ENCODE results near the gene TWNK. TPM values are rescaled to one million over a fixed set of nuclear protein-coding genes. Genes with fewer than 3 reads are reported as not detected.

Gene TWNK
- total RNA-seq, 4 donors from 2014 or later: 8.3 to 10.8 (median 8.9) TPM

DNA sequence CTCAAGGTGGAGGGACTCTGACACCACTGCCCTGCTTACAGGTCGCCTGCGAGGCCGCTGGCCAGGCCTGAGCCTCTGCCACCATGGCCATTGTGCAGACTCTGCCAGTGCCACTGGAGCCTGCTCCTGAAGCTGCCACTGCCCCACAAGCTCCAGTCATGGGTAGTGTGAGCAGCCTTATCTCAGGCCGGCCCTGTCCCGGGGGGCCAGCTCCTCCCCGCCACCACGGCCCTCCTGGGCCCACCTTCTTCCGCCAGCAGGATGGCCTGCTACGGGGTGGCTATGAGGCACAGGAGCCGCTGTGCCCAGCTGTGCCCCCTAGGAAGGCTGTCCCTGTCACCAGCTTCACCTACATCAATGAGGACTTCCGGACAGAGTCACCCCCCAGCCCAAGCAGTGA, 15.1 kb downstream of the TWNK start:
- H3K36me3 ChIP-seq: peaks cover 0 to 52% of the 10 kb centered on the region in 2 donors
- 80% methylated on average over 3 of the region's 11 CpGs; no CpG with 5 or more reads in 1 of the 2 donors for WGBS, 2 donors (ENCODE audit: low coverage in 1 of 2)
- TF ChIP-seq POLR2AphosphoS5 (IDR thresholded peaks at IDR 0.05) (no peak), EP300 (IDR thresholded peaks at IDR 0.05) (no peak), POLR2A (IDR thresholded peaks at IDR 0.05) (no peak)
- TF ChIP-seq, protein P1, sequence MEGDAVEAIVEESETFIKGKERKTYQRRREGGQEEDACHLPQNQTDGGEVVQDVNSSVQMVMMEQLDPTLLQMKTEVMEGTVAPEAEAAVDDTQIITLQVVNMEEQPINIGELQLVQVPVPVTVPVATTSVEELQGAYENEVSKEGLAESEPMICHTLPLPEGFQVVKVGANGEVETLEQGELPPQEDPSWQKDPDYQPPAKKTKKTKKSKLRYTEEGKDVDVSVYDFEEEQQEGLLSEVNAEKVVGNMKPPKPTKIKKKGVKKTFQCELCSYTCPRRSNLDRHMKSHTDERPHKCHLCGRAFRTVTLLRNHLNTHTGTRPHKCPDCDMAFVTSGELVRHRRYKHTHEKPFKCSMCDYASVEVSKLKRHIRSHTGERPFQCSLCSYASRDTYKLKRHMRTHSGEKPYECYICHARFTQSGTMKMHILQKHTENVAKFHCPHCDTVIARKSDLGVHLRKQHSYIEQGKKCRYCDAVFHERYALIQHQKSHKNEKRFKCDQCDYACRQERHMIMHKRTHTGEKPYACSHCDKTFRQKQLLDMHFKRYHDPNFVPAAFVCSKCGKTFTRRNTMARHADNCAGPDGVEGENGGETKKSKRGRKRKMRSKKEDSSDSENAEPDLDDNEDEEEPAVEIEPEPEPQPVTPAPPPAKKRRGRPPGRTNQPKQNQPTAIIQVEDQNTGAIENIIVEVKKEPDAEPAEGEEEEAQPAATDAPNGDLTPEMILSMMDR (IDR thresholded peaks at IDR 0.05): no peak
- H3K4me1 ChIP-seq: peaks cover 2 to 88% (median 22%) of the 10 kb centered on the region in 3 donors
- H3K27ac ChIP-seq: peak overlapping the region; percentile 77 to 99 (median 98)
- H3K9me3 ChIP-seq: no peaks in the 10 kb centered on the region
- H3K27me3 ChIP-seq: no peaks in the 10 kb centered on the region
- no peak for ATAC-seq
- no peak overlapping the region for H3K4me3 ChIP-seq

- Histone ChIP-seq H3K27me3 (no peaks in the 10 kb centered on the region), H3K36me3 (peaks cover 0 to 52% of the 10 kb centered on the region in 2 donors), H3K27ac (peak overlapping the region in 3 of 4 donors; percentile 96 to 99 (median 99)), H3K9me3 (no peaks in the 10 kb centered on the region), H3K4me3 (no peak overlapping the region), H3K4me1 (peaks cover 2 to 88% (median 31%) of the 10 kb centered on the region in 3 donors)
- no CpG with 5 or more reads among the region's 18 CpGs for WGBS, 2 donors (ENCODE audit: low coverage in 1 of 2)
- ATAC-seq: no peak
- no peak for TF ChIP-seq EP300 (IDR thresholded peaks at IDR 0.05)
- no peak for TF ChIP-seq POLR2AphosphoS5 (IDR thresholded peaks at IDR 0.05)
- TF ChIP-seq, protein P1 (IDR thresholded peaks at IDR 0.05): no peak
- no peak for TF ChIP-seq POLR2A (IDR thresholded peaks at IDR 0.05)
Measured at GRCh38 chr10:101003639-101004206, 16.4 kb downstream of the TWNK start.

- Histone ChIP-seq H3K9me3 (no peaks in the 10 kb centered on the region), H3K27ac (peak overlapping the region in 3 of 4 donors; percentile 17 to 69 (median 40)), H3K4me1 (peaks cover 2 to 86% (median 34%) of the 10 kb centered on the region in 3 donors), H3K4me3 (no peak overlapping the region), H3K36me3 (peaks cover 0 to 52% of the 10 kb centered on the region in 2 donors), H3K27me3 (no peaks in the 10 kb centered on the region)
- no peak for TF ChIP-seq EP300 (IDR thresholded peaks at IDR 0.05)
- TF ChIP-seq, protein P1 (IDR thresholded peaks at IDR 0.05): no peak
- no peak for TF ChIP-seq POLR2AphosphoS5 (IDR thresholded peaks at IDR 0.05)
- no peak for TF ChIP-seq POLR2A (IDR thresholded peaks at IDR 0.05)
- no peak for ATAC-seq
- WGBS, 2 donors (ENCODE audit: low coverage in 1 of 2): no CpG with 5 or more reads among the region's 23 CpGs
Measured at GRCh38 chr10:101005361-101005760, 18.0 kb downstream of the TWNK start.

DNA sequence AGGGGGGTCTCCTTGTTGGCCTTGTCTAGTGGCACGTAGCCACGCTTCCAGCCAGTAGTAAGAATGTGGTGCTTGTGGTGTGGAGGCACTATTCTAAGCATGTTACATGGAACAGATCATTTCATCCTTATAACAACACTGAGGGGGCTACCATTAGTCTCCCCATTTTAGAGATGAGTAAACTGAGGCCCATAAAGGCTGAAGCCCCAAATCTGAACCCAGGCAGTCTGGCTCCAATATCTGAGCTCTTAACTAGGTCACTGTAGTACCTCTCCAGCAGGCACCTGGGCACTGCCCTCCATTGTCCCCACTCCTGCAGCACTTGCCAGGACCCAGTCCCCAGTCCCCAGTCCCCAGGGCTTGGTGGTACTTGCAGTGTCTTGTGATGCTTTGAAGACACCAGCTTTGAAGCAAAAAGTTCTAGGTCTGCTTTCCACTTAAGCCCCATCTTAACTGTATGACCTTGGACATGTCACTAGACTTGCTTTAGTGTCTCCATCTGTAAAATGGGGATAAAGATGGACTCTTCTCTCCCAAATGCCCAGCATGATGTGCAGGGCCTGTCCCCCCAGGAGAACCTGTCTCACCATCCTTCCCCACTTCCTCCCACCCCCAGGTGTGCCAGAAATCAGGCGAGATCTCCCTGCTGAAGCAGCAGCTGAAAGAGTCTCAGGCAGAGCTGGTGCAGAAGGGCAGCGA, 18.7 kb downstream of the TWNK start:
- peak overlapping the region in 3 of 4 donors; percentile 40 to 69 (median 65) for H3K27ac ChIP-seq
- H3K36me3 ChIP-seq: peaks cover 0 to 52% of the 10 kb centered on the region in 2 donors
- TF ChIP-seq POLR2AphosphoS5 (IDR thresholded peaks at IDR 0.05) (no peak), EP300 (IDR thresholded peaks at IDR 0.05) (no peak), POLR2A (IDR thresholded peaks at IDR 0.05) (no peak)
- TF ChIP-seq, protein P1 (IDR thresholded peaks at IDR 0.05): no peak
- no peaks in the 10 kb centered on the region for H3K9me3 ChIP-seq
- no peaks in the 10 kb centered on the region for H3K27me3 ChIP-seq
- 70 to 92% methylated on average over 2 of the region's 4 CpGs for WGBS, 2 donors (ENCODE audit: low coverage in 1 of 2)
- ATAC-seq: no peak
- no peak overlapping the region for H3K4me3 ChIP-seq
- peaks cover 2 to 80% (median 29%) of the 10 kb centered on the region in 3 donors for H3K4me1 ChIP-seq

Data from gastroesophageal sphincter (tissue), 4 donors.